Gastrocnemius medialis (tissue), 4 donors: ENCODE measurements around the gene CDKL4. TPM values are rescaled to one million over a fixed set of nuclear protein-coding genes. Genes with fewer than 3 reads are reported as not detected.
"Not testable (repeated sequence)": the region's sequence is repeated elsewhere in the genome, so short reads cannot be mapped to it uniquely, and the experiment has no call there.

Experiments
- ATAC-seq, 2 donors: fragments of 150-250 bp; one replicate each; pipeline ENCODE4 v1.9.1; 2016
- DNase-seq, 2 donors: peaks; one replicate each; pipeline ENCODE4 v3.0.0-alpha.2; 2019
- H3K27ac ChIP-seq, 4 donors: fragments of 200-600 bp; sonication (generic); 1 replicate in 1 of 4; 2 replicates in 3 of 4; pipeline ENCODE4 v1.5.1; 2016 to 2018; ENCODE audit warnings: mild to moderate bottlenecking in 2 of 4, moderate library complexity in 1 of 4
- H3K27me3 ChIP-seq, 3 donors: fragments of 200-600 bp; sonication (generic) in 2 of 3; 1 replicate in 1 of 3; 2 replicates in 2 of 3; pipeline versions ENCODE4 v1.5.1 to v1.6.0; 2016 to 2019; ENCODE audit warnings: mild to moderate bottlenecking in 1 of 3, moderate library complexity in 1 of 3
- H3K36me3 ChIP-seq, 2 donors: fragments of 200-600 bp; sonication (generic) in 1 of 2; one replicate each; pipeline ENCODE4 v1.5.1; 2017 to 2018
- H3K4me1 ChIP-seq, 2 donors: fragments of 200-600 bp; sonication (generic) in 1 of 2; one replicate each; pipeline ENCODE4 v1.5.1; 2016 to 2017; ENCODE audit warnings: mild to moderate bottlenecking in 2 of 2
- H3K4me3 ChIP-seq, 4 donors: fragments of 200-600 bp; sonication (generic) in 3 of 4; 1 replicate in 1 of 4; 2 replicates in 3 of 4; pipeline ENCODE4 v1.5.1; 2016 to 2019; ENCODE audit warnings: mild to moderate bottlenecking in 2 of 4
- H3K9me3 ChIP-seq, 3 donors: fragments of 200-600 bp; sonication (generic) in 2 of 3; 1 replicate in 1 of 3; 2 replicates in 2 of 3; pipeline ENCODE4 v1.5.1; 2016 to 2019
- CTCF ChIP-seq, 5 experiments: fragments of 450-650 bp in 3 of 5; fragments of 200-600 bp in 2 of 5; sonication (generic) in 2 of 5; IDR thresholded peaks in 4 of 5; conservative IDR thresholded peaks in 1 of 5; 1 replicate in 4 of 5; 2 replicates in 1 of 5; pipeline ENCODE4 v1.5.1; 2016 to 2019; ENCODE audit warnings: antibody characterized with exemption in 5 of 5, mild to moderate bottlenecking in 3 of 5, moderate library complexity in 3 of 5
- POLR2A ChIP-seq, 2 donors: fragments of 450-650 bp; IDR thresholded peaks; one replicate each; pipeline ENCODE4 v1.6.1; 2017; ENCODE audit warnings: antibody characterized with exemption in 2 of 2, mild to moderate bottlenecking in 2 of 2, moderate library complexity in 2 of 2
- in situ Hi-C, 4 donors: fragments of 200-750 bp; cut with MboI; loops; one replicate each; pipeline versions ENCODE4 v1.15.0 to v1.8.0; 2017; ENCODE audit warnings: low sequenced_read_pairs in 4 of 4
- intact Hi-C: fragments of 100-400 bp; cut with DNase I; formaldehyde crosslinking; loops from one replicate; pipeline ENCODE4 v1.15.1; 2023; ENCODE audit warnings: low total_unique reads
- total RNA-seq, 4 donors: library from RNA; depleted of rRNA; stranded (reverse); fragments of >200 nt; gene quantifications; one replicate each; pipeline versions ENCODE4 v1.1.0 to v1.2.3, GENCODE V29; 2016

Gene CDKL4
- total RNA-seq, 4 donors from 2014 or later = 0.36 to 1.1 TPM; not detected in 2

- no peak overlapping the region for H3K4me3 ChIP-seq
- peaks cover 7 to 18% of the 10 kb centered on the region in 2 donors for H3K4me1 ChIP-seq
- peak; percentile 61 to 75 for ATAC-seq
These were observed 82.8 kb downstream of the CDKL4 start for GRCh38 chr2:39160982-39161381.

GRCh38 chr2:39159283-39159682, 84.5 kb downstream of the CDKL4 start:
- DNase-seq (no peak), ATAC-seq (no peak)
- no peaks in the 10 kb centered on the region for H3K27me3 ChIP-seq
- in situ Hi-C loops (no loop called here), intact Hi-C loops (no loop called here)
- H3K36me3 ChIP-seq = no peaks in the 10 kb centered on the region
- peaks cover 7 to 18% of the 10 kb centered on the region in 2 donors for H3K4me1 ChIP-seq
- H3K9me3 ChIP-seq = no peaks in the 10 kb centered on the region
- peak overlapping the region in 1 of 4 donors; percentile 84 for H3K27ac ChIP-seq
- no peak for TF ChIP-seq POLR2A (IDR thresholded peaks at IDR 0.05)
- TF ChIP-seq CTCF (IDR thresholded peaks at IDR 0.05 in 4 of 5, conservative IDR thresholded peaks at IDR 0.05 in 1 of 5) = no peak
- H3K4me3 ChIP-seq = no peak overlapping the region

More at GRCh38 chr2:39160982-39161381, 82.8 kb downstream of the CDKL4 start:
- in situ Hi-C loops (no loop called here), intact Hi-C loops (no loop called here)
- Histone ChIP-seq H3K27me3 (no peaks in the 10 kb centered on the region), H3K27ac (peak overlapping the region; percentile 49 to 84 (median 64)), H3K36me3 (no peaks in the 10 kb centered on the region), H3K9me3 (no peaks in the 10 kb centered on the region)
- no peak for DNase-seq
- TF ChIP-seq POLR2A (IDR thresholded peaks at IDR 0.05) (no peak), CTCF (IDR thresholded peaks at IDR 0.05 in 4 of 5, conservative IDR thresholded peaks at IDR 0.05 in 1 of 5) (no peak)

- intact Hi-C loops = no loop called here
These were observed 85.4 kb downstream of the CDKL4 start for GRCh38 chr2:39158351-39158750.

GRCh38 chr2:39156846-39157245, 86.9 kb downstream of the CDKL4 start:
- no peaks in the 10 kb centered on the region for H3K27me3 ChIP-seq
- DNase-seq = no peak
- no peak for ATAC-seq
- intact Hi-C loops (no loop called here), in situ Hi-C loops (no loop called here)
- H3K4me3 ChIP-seq = no peak overlapping the region
- H3K9me3 ChIP-seq = no peaks in the 10 kb centered on the region
- H3K36me3 ChIP-seq = no peaks in the 10 kb centered on the region
- TF ChIP-seq POLR2A (IDR thresholded peaks at IDR 0.05) = no peak
- TF ChIP-seq CTCF (IDR thresholded peaks at IDR 0.05 in 4 of 5, conservative IDR thresholded peaks at IDR 0.05 in 1 of 5) = no peak
- peaks cover 7 to 17% of the 10 kb centered on the region in 2 donors for H3K4me1 ChIP-seq
- H3K27ac ChIP-seq = no peak overlapping the region

More at GRCh38 chr2:39158351-39158750, 85.4 kb downstream of the CDKL4 start:
- H3K4me1 ChIP-seq = peaks cover 7 to 18% of the 10 kb centered on the region in 2 donors
- ATAC-seq = no peak
- DNase-seq = no peak
- H3K27me3 ChIP-seq = no peaks in the 10 kb centered on the region
- no peaks in the 10 kb centered on the region for H3K36me3 ChIP-seq
- H3K27ac ChIP-seq = no peak overlapping the region
- in situ Hi-C loops = no loop called here
- H3K9me3 ChIP-seq = no peaks in the 10 kb centered on the region
- TF ChIP-seq CTCF (IDR thresholded peaks at IDR 0.05 in 4 of 5, conservative IDR thresholded peaks at IDR 0.05 in 1 of 5) = no peak
- no peak for TF ChIP-seq POLR2A (IDR thresholded peaks at IDR 0.05)
- no peak overlapping the region for H3K4me3 ChIP-seq

- no peak for DNase-seq
- in situ Hi-C loops (no loop called here), intact Hi-C loops (no loop called here)
- ATAC-seq = no peak
- H3K9me3 ChIP-seq = no peaks in the 10 kb centered on the region
- no peaks in the 10 kb centered on the region for H3K27me3 ChIP-seq
- no peaks in the 10 kb centered on the region for H3K36me3 ChIP-seq
- peaks cover under 1 to 10% of the 10 kb centered on the region in 2 donors for H3K4me1 ChIP-seq
- H3K4me3 ChIP-seq = no peak overlapping the region
- TF ChIP-seq POLR2A (IDR thresholded peaks at IDR 0.05) (no peak), CTCF (IDR thresholded peaks at IDR 0.05 in 4 of 5, conservative IDR thresholded peaks at IDR 0.05 in 1 of 5) (no peak)
- peak overlapping the region in 3 of 4 donors; percentile 0 to 64 (median 28) for H3K27ac ChIP-seq
These were observed 87.7 kb downstream of the CDKL4 start for GRCh38 chr2:39156107-39156506.

- H3K9me3 ChIP-seq, H3K4me3 ChIP-seq, H3K27me3 ChIP-seq, H3K36me3 ChIP-seq, in situ Hi-C loops, H3K4me1 ChIP-seq, intact Hi-C loops: not testable (repeated sequence)
- ATAC-seq (peak in 1 of 2 donors; percentile 69), DNase-seq (peak; percentile 15 to 46)
- peak overlapping the region in 3 of 4 donors; percentile 0 to 64 (median 28) for H3K27ac ChIP-seq
These were observed 88.2 kb downstream of the CDKL4 start for GRCh38 chr2:39155573-39155972.
